ENCODE measurements around the gene PVALB.

- TF ChIP-seq, protein P1, sequence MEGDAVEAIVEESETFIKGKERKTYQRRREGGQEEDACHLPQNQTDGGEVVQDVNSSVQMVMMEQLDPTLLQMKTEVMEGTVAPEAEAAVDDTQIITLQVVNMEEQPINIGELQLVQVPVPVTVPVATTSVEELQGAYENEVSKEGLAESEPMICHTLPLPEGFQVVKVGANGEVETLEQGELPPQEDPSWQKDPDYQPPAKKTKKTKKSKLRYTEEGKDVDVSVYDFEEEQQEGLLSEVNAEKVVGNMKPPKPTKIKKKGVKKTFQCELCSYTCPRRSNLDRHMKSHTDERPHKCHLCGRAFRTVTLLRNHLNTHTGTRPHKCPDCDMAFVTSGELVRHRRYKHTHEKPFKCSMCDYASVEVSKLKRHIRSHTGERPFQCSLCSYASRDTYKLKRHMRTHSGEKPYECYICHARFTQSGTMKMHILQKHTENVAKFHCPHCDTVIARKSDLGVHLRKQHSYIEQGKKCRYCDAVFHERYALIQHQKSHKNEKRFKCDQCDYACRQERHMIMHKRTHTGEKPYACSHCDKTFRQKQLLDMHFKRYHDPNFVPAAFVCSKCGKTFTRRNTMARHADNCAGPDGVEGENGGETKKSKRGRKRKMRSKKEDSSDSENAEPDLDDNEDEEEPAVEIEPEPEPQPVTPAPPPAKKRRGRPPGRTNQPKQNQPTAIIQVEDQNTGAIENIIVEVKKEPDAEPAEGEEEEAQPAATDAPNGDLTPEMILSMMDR (conservative IDR thresholded peaks at IDR 0.05; ENCODE audit: low read depth, low read length): no peak
- TF ChIP-seq CEBPB (IDR thresholded peaks at IDR 0.05; ENCODE audit: low read depth, low read length) (no peak), MAFK (IDR thresholded peaks at IDR 0.05; ENCODE audit: low read depth, low read length) (no peak), POLR2A (IDR thresholded peaks at IDR 0.05; ENCODE audit: low read depth, low read length) (no peak), RCOR1 (IDR thresholded peaks at IDR 0.05; ENCODE audit: insufficient replicate concordance, low read length) (no peak), SMC3 (IDR thresholded peaks at IDR 0.05; ENCODE audit: low read depth, low read length) (no peak), USF2 (IDR thresholded peaks at IDR 0.05; ENCODE audit: low read depth, low read length) (no peak), MXI1 (IDR thresholded peaks at IDR 0.05; ENCODE audit: borderline replicate concordance, low read depth, low read length) (no peak), BHLHE40 (IDR thresholded peaks at IDR 0.05; ENCODE audit: low read depth, low read length) (no peak), ELK1 (IDR thresholded peaks at IDR 0.05; ENCODE audit: borderline replicate concordance, low read depth, low read length) (no peak), FOS (IDR thresholded peaks at IDR 0.05; ENCODE audit: low read depth, low read length) (no peak)
Measured at GRCh38 chr22:36797911-36798673, 18.7 kb downstream of the PVALB start.
